CD4-positive, CD25-positive, alpha-beta regulatory T cell (primary cell): ENCODE data around the gene C2orf72. TPM values are rescaled to one million over a fixed set of nuclear protein-coding genes. Genes with fewer than 3 reads are reported as not detected.

Experiments
- ATAC-seq, 2 donors: fragments of 150-1000 bp; cut with Tn5 transposase; one replicate each; pipeline ENCODE4 v1.10.0; 2021; ENCODE audit warnings: low read depth in 2 of 2, moderate number of reproducible peaks in 2 of 2, moderate library complexity in 1 of 2
- DNase-seq, 3 donors: peaks; one replicate each; pipeline versions ENCODE4 v3.0.0 to v3.0.0-alpha.2; 2012 to 2022; ENCODE audit warnings: mixed read lengths in 1 of 3
- H3K27ac ChIP-seq: one replicate; pipeline ENCODE4 v1.7.0; 2013; ENCODE audit warnings: mild to moderate bottlenecking, low read length; ENCODE audit not compliant: insufficient read depth, poor library complexity, severe bottlenecking
- H3K27me3 ChIP-seq: one replicate; pipeline ENCODE4 v1.7.0; 2013; ENCODE audit warnings: low read length; ENCODE audit not compliant: control insufficient read depth, insufficient read depth
- H3K36me3 ChIP-seq: one replicate; pipeline ENCODE4 v1.7.0; 2013; ENCODE audit warnings: mild to moderate bottlenecking, low read length, moderate library complexity; ENCODE audit not compliant: control insufficient read depth, insufficient read depth
- H3K4me1 ChIP-seq: 2 replicates; pipeline ENCODE4 v1.7.0; 2013; ENCODE audit warnings: mild to moderate bottlenecking, low read length; ENCODE audit not compliant: insufficient read depth, control insufficient read depth, poor library complexity, severe bottlenecking
- H3K4me3 ChIP-seq: one replicate; pipeline ENCODE4 v1.7.0; 2013; ENCODE audit warnings: low read depth, mild to moderate bottlenecking, low read length, moderate library complexity
- H3K9me3 ChIP-seq, 2 experiments: 1 replicate in 1 of 2; 2 replicates in 1 of 2; pipeline ENCODE4 v1.7.0; 2013; ENCODE audit warnings: low read length in 2 of 2, mild to moderate bottlenecking in 1 of 2, moderate library complexity in 1 of 2; ENCODE audit not compliant: control insufficient read depth in 2 of 2
- H3K27ac Mint-ChIP-seq, 3 donors: one replicate each; pipeline ENCODE4 v1.8.0; 2020 to 2022; ENCODE audit warnings: mild to moderate bottlenecking in 3 of 3, mixed read lengths in 3 of 3, moderate library complexity in 2 of 3
- H3K27me3 Mint-ChIP-seq: one replicate; pipeline ENCODE4 v1.8.0; 2022; ENCODE audit warnings: mild to moderate bottlenecking, mixed read lengths
- H3K36me3 Mint-ChIP-seq: one replicate; pipeline ENCODE4 v1.8.0; 2020; ENCODE audit warnings: mixed read lengths
- H3K4me1 Mint-ChIP-seq, 4 donors: one replicate each; pipeline ENCODE4 v1.8.0; 2020 to 2022; ENCODE audit warnings: mixed read lengths in 4 of 4, mild to moderate bottlenecking in 1 of 4
- H3K4me3 Mint-ChIP-seq, 4 donors: one replicate each; pipeline ENCODE4 v1.8.0; 2020 to 2022; ENCODE audit warnings: mild to moderate bottlenecking in 4 of 4, mixed read lengths in 4 of 4, moderate library complexity in 3 of 4
- H3K9me3 Mint-ChIP-seq, 7 donors: one replicate each; pipeline ENCODE4 v1.8.0; 2020 to 2022; ENCODE audit warnings: mixed read lengths in 7 of 7, mild to moderate bottlenecking in 3 of 7, moderate library complexity in 2 of 7
- polyA plus RNA-seq, 4 donors: library from polyadenylated mRNA; unstranded; fragments of 300-500 nt; fragmentation: Illumina TruSeq; gene quantifications; one replicate each; pipeline ENCODE4 v1.2.3, GENCODE V29; 2021
- total RNA-seq: library from RNA; stranded (reverse); gene quantifications from one replicate; pipeline ENCODE4 v1.2.3, GENCODE V29; 2022

The C2orf72 gene
- total RNA-seq (not detected), polyA plus RNA-seq (not detected)

GRCh38 chr2:231037202-231037730, at the start of gene C2orf72:
Gene C2orf72 (plus strand): TSS chr2:231037523. CDS start chr2:231037566, 43 bp downstream.
- DNase-seq (no peak), ATAC-seq (peak in 1 of 2 donors; percentile 11)
- peaks cover 0 to 11% (median 0%) of the 10 kb centered on the region in 4 donors for H3K4me1 Mint-ChIP-seq
- H3K27ac Mint-ChIP-seq, result no peak within 1 kb of the TSS
- Histone ChIP-seq H3K4me3 (no peak within 1 kb of the TSS), H3K27ac (no peak within 1 kb of the TSS), H3K9me3 (no peaks in the 10 kb centered on the region), H3K27me3 (peaks cover 40% of the 10 kb centered on the region), H3K4me1 (peaks cover 3% of the 10 kb centered on the region), H3K36me3 (no peaks in the 10 kb centered on the region)
- peak within 1 kb of the TSS in 3 of 4 donors; percentile 53 to 66 (median 59) for H3K4me3 Mint-ChIP-seq
- peaks cover 0 to 2% (median 0%) of the 10 kb centered on the region in 7 donors for H3K9me3 Mint-ChIP-seq
- peaks cover 85% of the 10 kb centered on the region for H3K27me3 Mint-ChIP-seq
- no peaks in the 10 kb centered on the region for H3K36me3 Mint-ChIP-seq

GRCh38 chr2:230989731-230990130, 47.6 kb upstream of the C2orf72 start:
- Histone ChIP-seq H3K4me1 (peaks cover 15% of the 10 kb centered on the region), H3K36me3 (no peaks in the 10 kb centered on the region), H3K27ac (no peak overlapping the region), H3K4me3 (no peak overlapping the region), H3K27me3 (no peaks in the 10 kb centered on the region), H3K9me3 (no peaks in the 10 kb centered on the region)
- DNase-seq (no peak), ATAC-seq (no peak)
- Mint-ChIP-seq H3K27ac (no peak overlapping the region), H3K4me1 (peaks cover 0 to 16% (median 5%) of the 10 kb centered on the region in 4 donors), H3K4me3 (no peak overlapping the region), H3K9me3 (no peaks in the 10 kb centered on the region), H3K36me3 (no peaks in the 10 kb centered on the region), H3K27me3 (peaks cover 43% of the 10 kb centered on the region)

DNA sequence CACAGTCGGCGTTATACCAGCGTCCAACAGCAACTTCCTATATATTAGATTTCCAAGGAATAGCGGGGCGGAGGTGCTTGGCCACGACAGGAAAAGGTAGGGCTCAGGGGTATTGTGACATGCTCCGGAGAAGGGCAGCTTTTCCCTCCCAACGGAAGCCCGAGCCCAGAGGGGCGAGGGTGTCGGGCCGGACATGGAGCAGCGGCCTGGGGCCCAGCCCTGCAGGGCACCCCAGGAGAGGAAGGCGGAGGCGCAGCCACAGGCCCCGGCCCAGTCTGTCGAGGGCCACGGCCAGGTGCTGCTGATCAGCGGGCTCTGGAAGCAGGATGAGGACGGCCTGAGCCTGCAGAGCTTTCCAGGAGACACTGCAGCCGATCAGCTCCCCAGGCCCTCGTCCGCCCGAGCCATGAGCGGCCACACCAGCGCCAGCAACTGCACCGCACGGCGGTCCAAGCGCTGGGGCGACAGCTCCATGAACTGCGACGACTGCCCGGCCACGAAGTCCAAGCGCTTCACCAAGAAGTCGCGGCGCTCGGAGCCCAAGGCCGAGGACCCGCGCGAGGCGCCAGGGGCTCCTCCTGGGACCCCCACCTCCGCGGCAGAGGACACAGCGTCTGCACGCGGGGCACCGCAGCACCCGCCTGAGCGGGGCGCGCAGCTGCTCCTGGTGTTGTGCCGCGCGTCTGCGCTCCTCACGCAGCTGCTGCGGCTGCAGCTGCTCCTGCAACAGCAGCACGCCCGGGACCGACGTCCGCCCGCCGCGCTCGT, 47.0 kb upstream of the C2orf72 start:
- H3K27ac Mint-ChIP-seq, result no peak overlapping the region
- Histone ChIP-seq H3K27me3 (no peaks in the 10 kb centered on the region), H3K9me3 (no peaks in the 10 kb centered on the region), H3K36me3 (no peaks in the 10 kb centered on the region), H3K4me1 (peaks cover 9% of the 10 kb centered on the region), H3K27ac (no peak overlapping the region), H3K4me3 (no peak overlapping the region)
- H3K27me3 Mint-ChIP-seq, result peaks cover 44% of the 10 kb centered on the region
- no peaks in the 10 kb centered on the region for H3K9me3 Mint-ChIP-seq
- H3K36me3 Mint-ChIP-seq, result no peaks in the 10 kb centered on the region
- H3K4me1 Mint-ChIP-seq, result peaks cover 0 to 12% (median 2%) of the 10 kb centered on the region in 4 donors
- no peak for DNase-seq
- no peak overlapping the region for H3K4me3 Mint-ChIP-seq
- no peak for ATAC-seq

DNA sequence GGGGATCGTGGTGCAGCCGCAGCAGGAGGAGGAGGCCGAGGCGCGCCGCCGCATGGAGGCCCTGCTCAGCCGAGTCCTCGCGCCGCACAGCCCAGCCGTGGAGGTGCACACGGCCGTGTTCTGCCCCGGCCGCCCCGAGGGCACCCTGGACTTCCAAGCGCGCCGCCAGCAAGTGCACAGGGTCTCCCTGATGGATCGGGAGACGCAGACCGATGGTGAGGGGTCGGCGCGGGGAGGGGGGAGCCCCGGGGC, 46.5 kb upstream of the C2orf72 start:
- H3K9me3 Mint-ChIP-seq, result peaks cover 0 to 1% (median 0%) of the 10 kb centered on the region in 7 donors
- peaks cover 42% of the 10 kb centered on the region for H3K27me3 Mint-ChIP-seq

DNA sequence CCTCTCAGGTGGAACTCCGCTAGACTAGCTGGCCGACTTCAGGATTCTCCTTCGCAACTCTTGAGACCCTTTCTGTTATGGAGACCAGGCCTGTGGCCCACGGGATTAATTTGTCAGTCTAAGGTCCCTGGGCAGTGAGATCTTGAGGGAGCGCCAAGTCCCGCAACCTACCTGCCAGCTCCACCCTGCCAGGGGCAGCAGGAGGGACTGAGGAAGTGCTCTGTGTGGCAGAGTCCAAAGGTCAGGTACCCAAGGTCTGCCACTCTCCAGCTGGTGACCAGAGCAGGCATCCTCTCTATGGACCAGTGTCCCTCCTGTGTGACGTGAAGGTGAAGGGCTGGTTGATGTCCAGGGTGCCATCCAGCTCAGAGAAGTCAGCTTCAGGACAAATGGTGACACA, 45.7 kb upstream of the C2orf72 start:
- DNase-seq, result no peak
- peaks cover 0 to 9% (median 0%) of the 10 kb centered on the region in 4 donors for H3K4me1 Mint-ChIP-seq
- ATAC-seq, result no peak
- no peak overlapping the region for H3K27ac Mint-ChIP-seq
- Histone ChIP-seq H3K27ac (no peak overlapping the region), H3K27me3 (no peaks in the 10 kb centered on the region), H3K4me3 (no peak overlapping the region), H3K4me1 (peaks cover 7% of the 10 kb centered on the region), H3K36me3 (no peaks in the 10 kb centered on the region), H3K9me3 (no peaks in the 10 kb centered on the region)
- peaks cover 45% of the 10 kb centered on the region for H3K27me3 Mint-ChIP-seq
- H3K4me3 Mint-ChIP-seq, result no peak overlapping the region
- no peaks in the 10 kb centered on the region for H3K36me3 Mint-ChIP-seq
- H3K9me3 Mint-ChIP-seq, result peaks cover 0 to 1% (median 0%) of the 10 kb centered on the region in 7 donors

More for the DNA sequence above, 46.5 kb upstream of the C2orf72 start:
- DNase-seq, result no peak
- no peak overlapping the region for H3K4me3 Mint-ChIP-seq
- Histone ChIP-seq H3K36me3 (no peaks in the 10 kb centered on the region), H3K9me3 (no peaks in the 10 kb centered on the region), H3K4me1 (peaks cover 7% of the 10 kb centered on the region), H3K27ac (no peak overlapping the region), H3K4me3 (no peak overlapping the region), H3K27me3 (no peaks in the 10 kb centered on the region)
- no peaks in the 10 kb centered on the region for H3K36me3 Mint-ChIP-seq
- no peak overlapping the region for H3K27ac Mint-ChIP-seq
- no peak for ATAC-seq
- peaks cover 0 to 9% (median 0%) of the 10 kb centered on the region in 4 donors for H3K4me1 Mint-ChIP-seq

- Histone ChIP-seq H3K4me3 (no peak within 1 kb of the TSS), H3K9me3 (peaks cover 0 to 2% of the 10 kb centered on the region in 2 experiments), H3K36me3 (no peaks in the 10 kb centered on the region), H3K27ac (no peak within 1 kb of the TSS), H3K27me3 (peaks cover 10% of the 10 kb centered on the region), H3K4me1 (no peaks in the 10 kb centered on the region)
- H3K4me3 Mint-ChIP-seq, result no peak within 1 kb of the TSS
- peaks cover 59% of the 10 kb centered on the region for H3K27me3 Mint-ChIP-seq
- H3K27ac Mint-ChIP-seq, result peak within 1 kb of the TSS in 1 of 3 donors; percentile 20
- no peaks in the 10 kb centered on the region for H3K36me3 Mint-ChIP-seq
- peaks cover 0 to 7% (median 3%) of the 10 kb centered on the region in 7 donors for H3K9me3 Mint-ChIP-seq
- no peak for DNase-seq
- no peak for ATAC-seq
- no peaks in the 10 kb centered on the region for H3K4me1 Mint-ChIP-seq
Measured at GRCh38 chr2:230995821-230996220, 41.5 kb upstream of the C2orf72 start, which contains the start of gene SPATA3. Gene SPATA3 (plus strand): TSS chr2:230996121. CDS start chr2:230996234, 113 bp downstream.

- Mint-ChIP-seq H3K4me1 (no peaks in the 10 kb centered on the region), H3K27me3 (peaks cover 61% of the 10 kb centered on the region), H3K4me3 (no peak overlapping the region), H3K36me3 (no peaks in the 10 kb centered on the region), H3K9me3 (peaks cover 0 to 7% (median 3%) of the 10 kb centered on the region in 7 donors), H3K27ac (no peak overlapping the region)
- no peaks in the 10 kb centered on the region for H3K36me3 ChIP-seq
- DNase-seq (no peak), ATAC-seq (no peak)
- no peak overlapping the region for H3K4me3 ChIP-seq
- peaks cover 0 to 2% of the 10 kb centered on the region in 2 experiments for H3K9me3 ChIP-seq
- H3K27ac ChIP-seq, result no peak overlapping the region
- no peaks in the 10 kb centered on the region for H3K4me1 ChIP-seq
- H3K27me3 ChIP-seq, result peaks cover 10% of the 10 kb centered on the region
Measured at GRCh38 chr2:230996661-230997060, 40.7 kb upstream of the C2orf72 start.
